ENCODE data around the gene ZFYVE27. TPM values are rescaled to one million over a fixed set of nuclear protein-coding genes. Genes with fewer than 3 reads are reported as not detected.

Gene ZFYVE27
- total RNA-seq, 1 experiment from 2014 or later: 28.7 TPM

- intact Hi-C loops (cut with micrococcal nuclease): no loop called here
- H3K27ac Mint-ChIP-seq (ENCODE audit: low read depth, unreplicated experiment): no peak overlapping the region
- CTCF ChIA-PET: interaction anchor here (0.6 to 21.1 kb wide), 6 partner anchors 9 to 242 kb away, joined by 3 to 847 read pairs (median 51); partner anchors contain the start of genes AVPI1, MARVELD1 and ZFYVE27
- POLR2A ChIA-PET: interaction anchor here (0.8 to 20.1 kb wide), 6 partner anchors 11 to 32 kb away, joined by 3 to 915 read pairs (median 8); partner anchors contain the start of genes AVPI1, MARVELD1 and ZFYVE27
- no peak overlapping the region for H3K4me3 Mint-ChIP-seq (ENCODE audit: unreplicated experiment)
- no TSS peak for BruUV-seq (replicated peaks)
- no peaks in the 10 kb centered on the region for H3K27me3 Mint-ChIP-seq (ENCODE audit: insufficient read depth, unreplicated experiment)
- no peak for TF ChIP-seq CTCF (IDR thresholded peaks at IDR 0.05; ENCODE audit: unreplicated experiment)
- H3K36me3 Mint-ChIP-seq (ENCODE audit: insufficient read depth, unreplicated experiment): no peaks in the 10 kb centered on the region
- peaks cover 12% of the 10 kb centered on the region for H3K4me1 Mint-ChIP-seq (ENCODE audit: insufficient read depth, unreplicated experiment)
- H3K9me3 Mint-ChIP-seq (ENCODE audit: unreplicated experiment): no peaks in the 10 kb centered on the region
- DNase-seq (ENCODE audit: unreplicated experiment): no peak
Observed at GRCh38 chr10:97704341-97704740, 32.6 kb upstream of the ZFYVE27 start.

GRCh38 chr10:97705006-97705670, 31.8 kb upstream of the ZFYVE27 start:
- BruUV-seq (replicated peaks): no TSS peak
- no peaks in the 10 kb centered on the region for H3K36me3 Mint-ChIP-seq (ENCODE audit: insufficient read depth, unreplicated experiment)
- peaks cover 19% of the 10 kb centered on the region for H3K4me1 Mint-ChIP-seq (ENCODE audit: insufficient read depth, unreplicated experiment)
- no peak overlapping the region for H3K4me3 Mint-ChIP-seq (ENCODE audit: unreplicated experiment)
- intact Hi-C loops (cut with micrococcal nuclease): no loop called here
- no peaks in the 10 kb centered on the region for H3K27me3 Mint-ChIP-seq (ENCODE audit: insufficient read depth, unreplicated experiment)
- ChIA-PET CTCF (interaction anchor here (0.5 to 21.1 kb wide), 4 partner anchors 8 to 225 kb away, joined by 4 to 847 read pairs (median 50); partner anchors contain the start of genes MARVELD1 and ZFYVE27), POLR2A (interaction anchor here (0.6 to 20.1 kb wide), 7 partner anchors 10 to 1615 kb away, joined by 3 to 915 read pairs (median 6); partner anchors contain the start of genes AVPI1 and MARVELD1)
- TF ChIP-seq CTCF (IDR thresholded peaks at IDR 0.05; ENCODE audit: unreplicated experiment): no peak
- no peaks in the 10 kb centered on the region for H3K9me3 Mint-ChIP-seq (ENCODE audit: unreplicated experiment)
- DNase-seq (ENCODE audit: unreplicated experiment): no peak
- no peak overlapping the region for H3K27ac Mint-ChIP-seq (ENCODE audit: low read depth, unreplicated experiment)

GRCh38 chr10:97707134-97707861, 29.6 kb upstream of the ZFYVE27 start:
- Mint-ChIP-seq H3K27ac (ENCODE audit: low read depth, unreplicated experiment) (no peak overlapping the region), H3K9me3 (ENCODE audit: unreplicated experiment) (no peaks in the 10 kb centered on the region), H3K36me3 (ENCODE audit: insufficient read depth, unreplicated experiment) (no peaks in the 10 kb centered on the region), H3K27me3 (ENCODE audit: insufficient read depth, unreplicated experiment) (no peaks in the 10 kb centered on the region), H3K4me1 (ENCODE audit: insufficient read depth, unreplicated experiment) (peaks cover 16% of the 10 kb centered on the region), H3K4me3 (ENCODE audit: unreplicated experiment) (no peak overlapping the region)
- no peak for DNase-seq (ENCODE audit: unreplicated experiment)
- ChIA-PET POLR2A (interaction anchor here (2.6 to 20.1 kb wide), 3 partner anchors 11 to 25 kb away, joined by 11 to 915 read pairs (median 539); partner anchors contain the start of genes AVPI1 and ZFYVE27), CTCF (interaction anchor here (0.7 to 21.1 kb wide), 9 partner anchors 10 to 91 kb away, joined by 3 to 847 read pairs (median 13); partner anchors contain the start of gene ZFYVE27)
- no peak for TF ChIP-seq CTCF (IDR thresholded peaks at IDR 0.05; ENCODE audit: unreplicated experiment)
- BruUV-seq (replicated peaks): no TSS peak
- intact Hi-C loops (cut with micrococcal nuclease): no loop called here

- no peak overlapping the region for H3K4me3 Mint-ChIP-seq (ENCODE audit: unreplicated experiment)
- intact Hi-C loops (cut with micrococcal nuclease): no loop called here
- no peak for TF ChIP-seq CTCF (IDR thresholded peaks at IDR 0.05; ENCODE audit: unreplicated experiment)
- BruUV-seq (replicated peaks): no TSS peak
- H3K27ac Mint-ChIP-seq (ENCODE audit: low read depth, unreplicated experiment): no peak overlapping the region
- ChIA-PET POLR2A (interaction anchor here (1.0 to 20.1 kb wide), 4 partner anchors 10 to 31 kb away, joined by 4 to 915 read pairs (median 275); partner anchors contain the start of genes AVPI1 and ZFYVE27), CTCF (interaction anchor here (0.7 to 21.1 kb wide), 9 partner anchors 9 to 59 kb away, joined by 3 to 847 read pairs (median 14); partner anchors contain the start of gene ZFYVE27)
- peaks cover 24% of the 10 kb centered on the region for H3K4me1 Mint-ChIP-seq (ENCODE audit: insufficient read depth, unreplicated experiment)
- no peak for DNase-seq (ENCODE audit: unreplicated experiment)
- no peaks in the 10 kb centered on the region for H3K27me3 Mint-ChIP-seq (ENCODE audit: insufficient read depth, unreplicated experiment)
- H3K9me3 Mint-ChIP-seq (ENCODE audit: unreplicated experiment): no peaks in the 10 kb centered on the region
- no peaks in the 10 kb centered on the region for H3K36me3 Mint-ChIP-seq (ENCODE audit: insufficient read depth, unreplicated experiment)
Observed at GRCh38 chr10:97708167-97708566, 28.8 kb upstream of the ZFYVE27 start.

All from MCF 10A (cell line).